SK-N-DZ (cell line): ENCODE measurements around the gene CEP295NL.
"Not testable (repeated sequence)": the region's sequence is repeated elsewhere in the genome, so short reads cannot be mapped to it uniquely, and the experiment has no call there.

Experiments
- DNase-seq: peaks from one replicate; pipeline ENCODE4 v3.0.0-alpha.2; 2015; ENCODE audit warnings: low spot score

The CEP295NL gene

DNA sequence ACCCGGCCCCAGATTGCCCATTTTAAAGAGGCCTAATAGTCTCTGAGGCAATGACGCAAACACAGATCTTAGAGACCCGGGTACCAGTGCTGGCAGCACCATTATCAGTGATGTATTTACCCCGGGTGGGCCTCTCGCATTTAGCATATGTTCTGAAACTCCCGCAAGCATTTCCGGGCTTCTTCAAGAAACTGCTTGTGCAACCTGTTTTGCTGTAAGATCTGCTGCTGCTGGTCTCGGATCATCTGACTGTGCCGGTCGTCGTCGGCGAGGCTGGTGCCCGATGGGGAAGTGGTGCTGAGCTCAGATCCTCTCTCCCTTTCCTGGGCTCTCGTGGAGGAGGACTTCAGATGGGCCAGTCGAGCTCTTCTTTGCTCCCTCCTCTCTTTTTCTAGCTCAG lies 12.5 kb downstream of the CEP295NL start:
- DNase-seq: no peak

DNA sequence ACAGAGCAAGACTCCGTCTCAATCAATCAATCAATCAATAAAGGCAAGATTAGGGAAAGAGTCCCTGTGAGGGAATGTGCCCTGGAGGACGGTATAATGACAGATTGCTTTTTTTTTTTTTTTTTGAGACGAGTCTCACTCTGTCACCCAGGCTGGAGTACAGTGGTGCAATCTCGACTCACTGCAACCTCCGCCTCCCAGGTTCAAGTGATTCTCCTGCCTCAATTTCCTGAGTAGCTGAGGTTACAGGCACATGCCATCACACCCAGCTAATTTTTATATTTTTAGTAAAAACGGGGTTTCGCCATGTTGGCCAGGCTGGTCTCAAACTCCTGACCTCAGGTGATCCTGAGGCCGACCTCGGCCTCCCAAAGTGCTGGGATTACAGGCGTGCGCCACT lies 12.9 kb downstream of the CEP295NL start:
- DNase-seq: not testable (repeated sequence)

- DNase-seq: no peak
These were observed 13.5 kb downstream of the CEP295NL start for GRCh38 chr17:78889531-78889930.

- DNase-seq: no peak
These were observed 14.0 kb downstream of the CEP295NL start for GRCh38 chr17:78888941-78889518.

- no peak for DNase-seq
These were observed 16.0 kb downstream of the CEP295NL start for GRCh38 chr17:78886954-78887353.

DNA sequence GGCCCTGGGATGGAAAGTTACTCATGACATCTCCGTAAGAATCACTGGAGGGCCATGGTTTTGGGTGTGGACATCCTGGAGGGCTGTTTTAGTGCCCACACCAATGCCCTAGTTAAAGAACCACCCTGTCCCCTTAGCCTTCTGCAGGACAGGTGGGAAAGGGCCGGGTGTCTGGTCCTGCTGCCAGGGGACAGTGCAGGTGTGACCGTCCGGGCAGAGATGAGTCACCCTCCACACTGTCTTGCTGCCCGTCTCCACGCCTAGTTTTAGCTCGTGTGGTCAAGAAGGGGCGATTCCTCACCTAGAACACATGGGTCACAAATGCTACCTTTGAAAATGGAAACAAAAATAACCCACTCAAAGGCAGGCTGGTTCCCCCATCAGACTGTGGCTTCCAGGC lies 17.0 kb downstream of the CEP295NL start:
- no peak for DNase-seq

- no peak for DNase-seq
These were observed 17.9 kb downstream of the CEP295NL start for GRCh38 chr17:78884876-78885667.

DNA sequence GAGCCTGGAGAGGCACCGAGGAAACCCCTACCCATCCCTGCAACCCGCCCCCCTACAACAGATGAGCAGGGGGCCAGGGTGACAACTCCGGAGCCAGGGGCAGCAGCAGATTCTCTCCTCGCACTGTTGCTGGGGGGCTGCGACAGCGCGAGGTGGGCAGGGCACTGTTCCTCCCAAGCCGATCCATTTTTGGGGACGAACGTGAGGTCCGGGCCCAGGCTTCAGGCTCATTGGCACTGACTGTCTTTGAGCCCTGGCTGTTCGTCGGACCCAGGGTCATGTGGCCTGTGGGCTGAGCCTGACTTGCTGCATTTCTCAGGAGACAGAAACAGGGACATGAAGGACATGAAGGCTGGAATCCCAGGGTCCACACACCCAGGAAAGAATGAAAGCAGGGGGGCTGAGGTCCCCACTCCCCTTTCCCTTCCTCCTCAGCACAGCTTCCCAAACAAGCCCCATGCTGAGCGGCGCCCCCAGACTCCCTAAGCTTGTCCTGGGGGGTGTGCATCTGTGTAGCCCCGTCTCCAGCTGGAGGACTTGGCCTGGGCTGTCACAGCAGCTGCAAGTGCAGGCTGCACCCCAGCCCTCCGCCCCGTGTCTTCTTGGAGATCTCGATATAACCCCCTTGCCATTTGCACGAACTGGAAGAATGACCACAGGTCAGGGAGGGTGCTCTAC lies 18.7 kb downstream of the CEP295NL start:
- DNase-seq: peak; percentile 29

DNA sequence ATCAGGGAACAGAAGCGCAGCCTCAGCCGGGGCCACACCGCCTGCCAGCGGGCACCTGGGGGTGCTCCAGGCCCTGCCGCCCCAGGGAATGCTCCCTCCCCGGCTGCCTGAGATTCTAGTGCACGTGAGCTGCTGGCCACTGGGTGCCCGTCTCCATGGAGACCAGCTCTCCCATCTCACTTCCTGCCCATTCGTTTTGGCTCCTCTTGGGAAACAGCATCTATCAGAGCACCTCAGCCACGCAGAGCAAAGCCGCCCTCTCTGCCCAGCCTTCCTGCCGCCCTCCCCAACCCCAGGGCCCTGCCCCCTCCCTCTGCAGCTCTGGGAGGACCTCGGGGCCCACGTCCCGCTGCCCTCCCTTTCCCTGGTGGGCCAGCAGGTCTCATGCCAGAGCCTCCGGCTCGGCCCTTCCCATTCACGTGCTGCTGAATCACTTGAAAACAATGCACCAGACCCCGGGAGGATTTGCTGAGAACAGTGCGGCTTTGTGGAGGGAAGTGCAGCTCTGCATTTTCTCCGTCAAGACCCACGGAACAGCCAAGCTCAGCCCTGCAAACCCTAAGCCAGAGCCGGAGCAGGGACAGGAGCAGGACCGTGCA lies 19.4 kb downstream of the CEP295NL start:
- peak; percentile 71 for DNase-seq

DNA sequence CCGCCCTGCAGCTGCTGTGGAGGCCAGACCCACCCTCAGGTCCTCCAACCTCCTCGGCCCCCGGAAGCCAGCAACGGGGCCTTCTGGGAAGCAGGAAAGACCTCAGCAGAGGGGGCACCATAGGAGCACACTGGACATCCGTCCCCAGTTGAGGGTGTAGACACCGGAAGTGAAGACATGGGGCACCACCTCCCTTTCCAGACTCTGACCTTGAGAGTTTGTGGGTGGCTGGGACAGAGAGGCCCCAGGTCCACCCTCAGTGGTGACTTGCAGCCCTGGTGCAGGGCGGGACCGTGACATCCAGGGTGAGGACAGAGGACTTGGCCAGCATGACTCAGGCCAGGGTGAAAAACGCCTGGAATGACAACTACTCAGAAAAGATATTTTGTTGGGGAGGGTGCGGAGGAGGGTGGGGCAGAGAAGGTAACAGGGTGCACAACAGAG lies 19.9 kb downstream of the CEP295NL start:
- peak; percentile 70 for DNase-seq

DNA sequence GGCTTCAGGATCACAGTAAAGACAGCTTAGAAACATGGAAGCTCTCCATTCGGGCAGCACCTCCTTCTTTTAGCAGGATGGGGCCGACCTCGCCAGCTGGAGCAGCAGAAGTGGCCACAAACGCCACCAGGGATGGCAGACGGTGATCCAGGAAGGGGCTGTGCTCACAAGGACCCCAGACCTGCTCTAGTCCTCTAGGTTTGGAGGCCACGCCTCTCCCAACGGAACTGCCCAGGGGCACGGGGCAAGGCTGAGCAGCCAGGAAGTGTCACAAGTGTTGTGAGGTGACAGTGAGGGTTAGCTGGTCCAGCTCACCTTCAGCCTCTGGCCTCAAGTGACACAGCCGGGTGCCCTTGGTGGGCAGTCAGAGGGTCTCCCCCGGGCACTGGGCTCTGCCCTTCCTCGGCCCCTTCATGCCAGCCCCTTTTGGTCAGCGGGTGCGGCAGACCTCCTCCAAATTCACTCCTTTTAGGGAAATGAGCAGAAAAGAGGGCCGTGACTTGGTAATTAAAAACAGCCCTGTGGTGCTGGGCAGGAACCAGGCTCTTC lies 20.4 kb downstream of the CEP295NL start:
- DNase-seq: no peak

- no peak for DNase-seq
These were observed 23.3 kb downstream of the CEP295NL start for GRCh38 chr17:78879635-78880186.

- DNase-seq: no peak
These were observed 24.0 kb downstream of the CEP295NL start for GRCh38 chr17:78878871-78879527.

DNA sequence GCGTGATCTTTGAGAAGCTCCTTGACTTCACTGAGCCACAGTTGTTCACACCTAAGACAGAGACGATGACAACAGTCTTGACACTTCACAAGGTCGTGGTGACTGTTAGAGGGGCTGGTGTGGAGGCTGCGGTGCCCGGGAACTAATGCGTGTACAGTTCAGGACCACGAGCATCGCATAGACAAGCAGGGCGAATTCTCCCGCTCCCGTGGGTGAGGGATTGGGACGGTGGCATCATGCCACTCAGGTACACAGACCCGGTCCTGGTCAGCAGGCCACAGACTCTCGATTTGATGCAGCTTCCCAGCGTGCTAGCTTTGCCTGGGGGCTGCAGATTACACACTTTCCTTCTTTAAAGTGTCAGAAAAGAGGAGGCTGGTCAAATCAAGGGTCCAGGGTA lies 24.7 kb downstream of the CEP295NL start:
- DNase-seq: no peak

GRCh38 chr17:78876954-78877517 lies 26.0 kb downstream of the CEP295NL start:
- DNase-seq: not testable (repeated sequence)

DNA sequence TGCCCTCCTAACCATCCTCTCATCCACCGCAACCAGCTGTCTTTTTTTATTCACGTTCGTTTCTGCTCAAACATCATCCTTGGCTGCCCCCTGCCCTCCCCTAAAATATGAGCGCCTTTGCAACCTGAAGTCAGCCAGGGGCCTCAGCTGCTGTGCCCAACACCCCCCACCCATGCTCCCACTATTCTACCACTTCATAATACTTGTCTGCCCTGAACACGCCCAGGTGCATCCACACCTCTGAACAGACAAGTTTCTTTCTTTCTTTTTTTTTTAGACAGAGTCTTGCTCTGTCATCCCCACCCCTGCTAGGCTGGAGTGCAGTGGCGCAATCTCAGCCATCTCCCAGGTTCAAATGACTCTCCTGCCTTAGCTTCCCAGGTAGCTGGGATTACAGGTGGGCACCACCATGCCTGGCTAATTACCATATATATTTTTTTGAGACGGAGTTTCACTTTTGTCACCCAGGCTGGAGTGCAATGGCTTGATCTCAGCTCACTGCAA lies 26.9 kb downstream of the CEP295NL start:
- DNase-seq: no peak

DNA sequence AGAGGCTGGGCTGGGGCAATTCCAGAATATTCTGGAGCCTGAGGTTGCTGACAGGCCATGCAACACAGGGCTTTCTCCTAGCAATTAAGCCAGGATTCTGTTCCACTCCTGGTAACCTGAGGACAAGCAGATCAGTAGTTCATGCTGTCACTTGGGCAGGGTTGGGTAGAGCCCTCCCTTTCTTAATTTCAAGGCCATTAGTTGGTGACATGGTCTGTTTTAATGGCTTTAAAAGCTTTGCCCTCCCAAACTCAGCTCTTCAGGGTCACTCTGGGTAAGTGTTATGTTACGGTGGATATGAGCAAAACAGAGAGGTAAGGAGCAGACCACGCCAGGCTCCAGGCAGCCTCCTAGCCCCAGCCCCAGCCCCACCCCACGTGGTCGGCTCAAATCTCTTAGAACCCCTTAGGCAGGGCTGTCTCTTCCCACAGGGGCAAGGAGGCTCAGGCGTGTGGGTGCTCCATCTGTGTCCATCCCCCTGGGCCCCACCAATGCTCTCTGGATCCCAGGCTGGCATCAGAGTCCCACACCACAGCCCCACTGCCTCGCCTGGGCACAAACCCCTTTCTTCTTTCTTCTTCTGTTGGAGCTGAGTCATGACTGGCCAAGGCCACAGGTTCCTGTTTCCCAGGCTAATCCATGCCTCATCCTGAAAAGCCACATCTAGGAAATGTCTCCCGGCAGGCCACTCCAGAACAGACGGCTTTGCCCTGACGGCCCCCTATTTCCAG lies 27.5 kb downstream of the CEP295NL start:
- peak; percentile 56 for DNase-seq

DNA sequence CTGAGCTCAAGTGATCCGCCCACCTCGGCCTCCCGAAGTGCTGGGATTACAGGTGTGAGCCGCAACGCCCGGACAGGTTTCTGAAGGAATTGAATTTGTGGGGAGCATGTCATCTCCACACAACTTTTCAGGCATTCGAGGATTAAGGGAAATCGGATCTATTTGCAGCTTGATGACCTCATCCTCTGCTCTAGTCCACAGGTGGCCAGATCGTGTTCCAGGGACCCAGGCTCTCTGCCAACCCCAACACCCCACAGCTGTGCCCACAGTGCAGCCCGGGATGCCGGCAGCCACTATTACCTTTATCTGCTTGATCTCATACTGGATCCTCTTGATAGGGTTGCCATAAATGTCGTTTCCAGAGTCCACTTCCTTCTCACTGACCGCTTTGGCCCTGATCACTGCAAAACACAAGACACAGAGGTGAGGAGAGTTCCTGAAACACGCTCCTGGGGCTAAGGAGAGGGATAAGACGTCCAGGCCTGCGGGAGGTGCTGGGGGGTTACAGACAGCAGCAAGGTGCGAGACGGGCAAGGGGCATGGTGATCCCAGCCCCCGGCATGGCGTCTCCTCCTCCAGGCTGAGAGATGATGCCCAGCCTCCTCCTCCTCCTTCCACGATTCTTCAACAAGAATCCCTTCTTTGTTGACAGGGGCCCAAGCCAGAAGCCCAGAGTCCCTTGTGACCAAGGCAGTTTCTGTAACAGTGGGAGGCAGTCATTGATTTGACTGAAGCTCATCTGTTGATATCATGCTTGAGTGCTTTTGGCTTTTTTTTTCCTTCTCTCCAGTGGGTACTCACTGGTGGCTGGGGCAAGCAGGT lies 29.3 kb downstream of the CEP295NL start:
- DNase-seq: no peak

- no peak for DNase-seq
These were observed 30.5 kb downstream of the CEP295NL start for GRCh38 chr17:78872486-78872885.
